KMS-11 (cell line): ENCODE data around the gene SMARCC2.
A peak's percentile ranks its signal among the peaks of the same experiment; 100 is the strongest.

Source experiments
- H2AFZ ChIP-seq: fragments of 200-600 bp; sonication (generic); 2 replicates; pipeline ENCODE4 v1.6.1; 2016; ENCODE audit warnings: antibody characterized with exemption, mixed run types, low read depth
- H3K27ac ChIP-seq: fragments of 200-600 bp; sonication (generic); 2 replicates; pipeline ENCODE4 v1.6.1; 2016; ENCODE audit warnings: mild to moderate bottlenecking, mixed run types
- H3K27me3 ChIP-seq: fragments of 200-600 bp; sonication (generic); 2 replicates; pipeline ENCODE4 v1.6.1; 2017; ENCODE audit warnings: mild to moderate bottlenecking, low read depth, mixed run types, moderate library complexity; ENCODE audit not compliant: insufficient read depth
- H3K36me3 ChIP-seq: fragments of 200-600 bp; sonication (generic); 2 replicates; pipeline ENCODE4 v1.6.1; 2017; ENCODE audit warnings: mild to moderate bottlenecking, mixed run types; ENCODE audit not compliant: insufficient read depth
- H3K4me1 ChIP-seq: fragments of 200-600 bp; sonication (generic); 2 replicates; pipeline ENCODE4 v1.6.1; 2016; ENCODE audit warnings: mild to moderate bottlenecking, low read depth, mixed run types; ENCODE audit not compliant: poor library complexity, severe bottlenecking
- H3K4me2 ChIP-seq: fragments of 200-600 bp; sonication (generic); 2 replicates; pipeline ENCODE4 v1.7.0; 2016; ENCODE audit warnings: mild to moderate bottlenecking, mixed run types
- H3K4me3 ChIP-seq: fragments of 200-600 bp; sonication (generic); IDR thresholded peaks from 2 replicates; pipeline ENCODE4 v1.6.1; 2017; ENCODE audit warnings: low read depth, low read length, mixed read lengths; ENCODE audit not compliant: insufficient read depth
- H3K79me2 ChIP-seq: fragments of 200-600 bp; sonication (generic); 2 replicates; pipeline ENCODE4 v1.6.1; 2016; ENCODE audit warnings: low read depth, mixed run types; ENCODE audit not compliant: insufficient read depth
- H3K9ac ChIP-seq: fragments of 200-600 bp; sonication (generic); 2 replicates; pipeline ENCODE4 v1.6.1; 2016; ENCODE audit warnings: mild to moderate bottlenecking, mixed run types
- H4K20me1 ChIP-seq: fragments of 200-600 bp; sonication (generic); 2 replicates; pipeline ENCODE4 v1.6.1; 2016; ENCODE audit warnings: mild to moderate bottlenecking, mixed run types; ENCODE audit not compliant: insufficient read depth
- TF ChIP-seq, protein P1 (sequence below): fragments of 200-600 bp; sonication (generic); conservative IDR thresholded peaks from 2 replicates; pipeline ENCODE4 v1.6.1; 2017; ENCODE audit warnings: low read depth, mild to moderate bottlenecking, antibody characterized with exemption, low read length, moderate library complexity, mixed read lengths

The SMARCC2 gene

DNA sequence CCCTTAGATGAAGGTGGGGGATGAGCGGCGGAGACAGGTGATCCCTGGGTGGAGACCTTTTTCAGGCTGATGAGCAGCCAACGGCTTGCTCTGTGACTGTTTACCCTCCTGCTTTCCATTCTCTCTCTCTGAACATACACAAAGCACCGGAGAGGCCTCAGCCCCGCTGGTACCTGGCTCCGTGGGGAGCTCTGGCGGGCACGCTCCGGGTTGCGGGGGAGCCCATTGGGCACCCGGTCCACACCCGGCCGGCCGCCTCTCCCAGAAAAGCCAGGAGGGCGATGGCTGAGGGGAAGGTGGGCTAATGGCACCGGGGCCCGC lies 545 bp downstream of the SMARCC2 start:
- Histone ChIP-seq H2AFZ (peak overlapping the region; percentile 41), H3K27me3 (no peaks in the 10 kb centered on the region), H3K36me3 (peaks cover 9% of the 10 kb centered on the region; the same call in 1 of the 2 replicates), H4K20me1 (no peaks in the 10 kb centered on the region), H3K4me2 (peak overlapping the region; percentile 79), H3K79me2 (peaks cover 34% of the 10 kb centered on the region), H3K4me3 (peak overlapping the region; percentile 86), H3K9ac (peak overlapping the region; percentile 51), H3K4me1 (peaks cover 49% of the 10 kb centered on the region), H3K27ac (peak overlapping the region; percentile 12; the same call in 1 of the 2 replicates)
- TF ChIP-seq, protein P1, sequence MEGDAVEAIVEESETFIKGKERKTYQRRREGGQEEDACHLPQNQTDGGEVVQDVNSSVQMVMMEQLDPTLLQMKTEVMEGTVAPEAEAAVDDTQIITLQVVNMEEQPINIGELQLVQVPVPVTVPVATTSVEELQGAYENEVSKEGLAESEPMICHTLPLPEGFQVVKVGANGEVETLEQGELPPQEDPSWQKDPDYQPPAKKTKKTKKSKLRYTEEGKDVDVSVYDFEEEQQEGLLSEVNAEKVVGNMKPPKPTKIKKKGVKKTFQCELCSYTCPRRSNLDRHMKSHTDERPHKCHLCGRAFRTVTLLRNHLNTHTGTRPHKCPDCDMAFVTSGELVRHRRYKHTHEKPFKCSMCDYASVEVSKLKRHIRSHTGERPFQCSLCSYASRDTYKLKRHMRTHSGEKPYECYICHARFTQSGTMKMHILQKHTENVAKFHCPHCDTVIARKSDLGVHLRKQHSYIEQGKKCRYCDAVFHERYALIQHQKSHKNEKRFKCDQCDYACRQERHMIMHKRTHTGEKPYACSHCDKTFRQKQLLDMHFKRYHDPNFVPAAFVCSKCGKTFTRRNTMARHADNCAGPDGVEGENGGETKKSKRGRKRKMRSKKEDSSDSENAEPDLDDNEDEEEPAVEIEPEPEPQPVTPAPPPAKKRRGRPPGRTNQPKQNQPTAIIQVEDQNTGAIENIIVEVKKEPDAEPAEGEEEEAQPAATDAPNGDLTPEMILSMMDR = no peak

DNA sequence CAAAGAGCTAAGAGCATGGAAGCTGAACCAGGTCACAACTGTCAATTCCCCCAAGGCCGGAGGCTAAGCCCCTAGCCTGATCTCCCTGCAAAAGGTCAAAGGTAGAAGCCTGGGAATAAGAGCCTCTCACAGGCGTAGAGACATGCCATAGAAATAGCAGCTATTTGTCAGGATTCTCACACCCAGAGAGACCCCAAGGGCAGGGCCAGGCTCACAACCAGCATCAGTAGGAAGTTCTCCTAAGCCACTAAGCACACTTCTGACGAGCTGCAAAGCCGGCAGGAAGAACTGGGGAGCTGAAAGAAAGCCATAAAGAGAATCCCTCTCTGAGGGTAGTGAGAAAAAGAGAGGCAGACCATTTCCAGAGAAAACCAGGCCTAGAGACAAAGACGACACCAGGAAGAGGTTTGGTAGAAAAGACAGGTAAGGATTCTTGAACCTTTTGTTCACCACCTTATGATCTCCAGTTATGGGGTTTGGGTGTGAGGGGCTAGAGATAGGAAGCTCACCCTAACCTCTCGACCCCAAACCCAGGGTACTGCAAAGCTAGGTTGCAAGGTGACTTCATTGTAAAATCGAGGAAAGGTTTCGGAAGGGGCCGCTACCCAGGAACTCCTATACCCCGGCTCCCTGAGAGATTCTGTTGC lies 1.0 kb downstream of the SMARCC2 start:
- Histone ChIP-seq H3K4me2 (peak overlapping the region; percentile 79), H4K20me1 (no peaks in the 10 kb centered on the region), H3K4me1 (peaks cover 48% of the 10 kb centered on the region), H3K4me3 (peak overlapping the region; percentile 86), H3K27ac (peak overlapping the region; percentile 12; the same call in 1 of the 2 replicates), H2AFZ (peak overlapping the region; percentile 41; the same call in 1 of the 2 replicates), H3K9ac (peak overlapping the region; percentile 51), H3K27me3 (no peaks in the 10 kb centered on the region), H3K36me3 (peaks cover 12% of the 10 kb centered on the region; the same call in 1 of the 2 replicates), H3K79me2 (peaks cover 34% of the 10 kb centered on the region)
- TF ChIP-seq, protein P1 = no peak

DNA sequence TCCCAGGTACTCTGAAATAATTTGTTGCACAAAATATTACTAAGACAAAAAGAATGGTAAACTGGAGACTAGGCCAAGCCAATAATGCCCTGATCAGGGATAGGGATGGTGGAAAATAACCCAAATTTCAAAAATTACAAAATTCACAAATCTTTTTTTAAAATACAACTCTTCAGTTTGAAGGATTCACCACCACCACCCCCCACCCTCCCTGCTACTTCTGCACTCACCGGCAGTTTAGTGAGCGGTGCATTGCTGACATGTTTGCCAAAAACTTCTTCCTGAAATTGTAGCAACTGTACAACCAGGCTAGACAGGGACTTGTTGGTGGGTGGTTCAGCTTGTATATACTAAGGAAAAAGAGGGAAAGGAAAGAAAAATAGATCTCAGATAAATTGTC lies 2.3 kb downstream of the SMARCC2 start:
- Histone ChIP-seq H3K4me2 (peak overlapping the region; percentile 79), H3K36me3 (peaks cover 24% of the 10 kb centered on the region; the same call in 1 of the 2 replicates), H3K27ac (no peak overlapping the region), H2AFZ (no peak overlapping the region), H3K4me1 (peaks cover 40% of the 10 kb centered on the region), H3K9ac (no peak overlapping the region; the same call in 1 of the 2 replicates), H4K20me1 (no peaks in the 10 kb centered on the region), H3K79me2 (peaks cover 34% of the 10 kb centered on the region), H3K4me3 (no peak overlapping the region), H3K27me3 (no peaks in the 10 kb centered on the region)
- TF ChIP-seq, protein P1 = no peak

DNA sequence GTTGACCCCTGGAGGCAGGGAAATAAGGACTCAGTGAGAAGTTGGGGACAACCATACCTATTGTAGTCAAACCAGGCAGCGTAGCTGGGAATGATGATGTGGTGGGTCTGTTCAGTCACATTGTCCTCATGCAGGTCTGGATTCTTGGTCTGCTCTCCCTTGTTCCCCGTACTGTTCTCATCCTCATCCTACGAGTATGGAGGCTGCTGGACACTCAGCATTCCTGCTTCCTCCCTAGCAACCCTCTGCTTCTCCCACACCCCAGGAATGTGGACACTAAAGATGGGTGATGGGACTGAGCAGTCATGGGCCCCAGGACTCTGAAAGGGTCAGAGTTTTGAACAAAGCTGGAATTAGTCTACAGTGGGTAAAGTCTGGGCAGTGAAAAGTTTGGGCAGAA lies 10.9 kb downstream of the SMARCC2 start:
- Histone ChIP-seq H3K36me3 (peaks cover 50% of the 10 kb centered on the region; the same call in 1 of the 2 replicates), H3K4me2 (no peak overlapping the region), H2AFZ (no peak overlapping the region), H3K27ac (no peak overlapping the region), H3K27me3 (no peaks in the 10 kb centered on the region), H3K4me3 (no peak overlapping the region), H3K79me2 (no peaks in the 10 kb centered on the region), H4K20me1 (no peaks in the 10 kb centered on the region), H3K9ac (no peak overlapping the region), H3K4me1 (peaks cover under 1% of the 10 kb centered on the region)
- TF ChIP-seq, protein P1 = no peak
